Activated gamma-delta T cell (primary cell): ENCODE measurements around the gene RBM18.

Source experiments
- DNase-seq: peaks from one replicate; lab custom pipeline; 2025; lab: John Stamatoyannopoulos, UW

The RBM18 gene

DNA sequence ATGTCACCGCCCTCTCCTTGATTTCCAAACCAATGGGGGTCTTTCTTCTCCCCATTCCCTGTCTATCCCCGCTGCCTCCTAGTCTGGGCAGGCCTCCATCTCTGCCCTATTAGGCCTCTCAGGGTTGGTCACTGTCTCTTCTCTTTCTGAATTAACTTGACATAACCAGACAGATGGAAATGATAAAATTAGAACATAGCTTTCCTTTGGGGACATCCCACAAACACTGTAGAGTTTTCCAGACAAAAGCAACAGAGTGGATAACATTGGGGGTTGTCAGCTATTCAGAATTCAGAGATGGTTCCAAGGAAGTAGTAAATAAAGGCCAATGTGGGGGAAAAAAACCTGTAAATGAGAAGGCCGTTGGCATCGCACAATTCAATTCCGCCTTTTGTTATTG lies 60.6 kb downstream of the RBM18 start:
- no peak for DNase-seq

DNA sequence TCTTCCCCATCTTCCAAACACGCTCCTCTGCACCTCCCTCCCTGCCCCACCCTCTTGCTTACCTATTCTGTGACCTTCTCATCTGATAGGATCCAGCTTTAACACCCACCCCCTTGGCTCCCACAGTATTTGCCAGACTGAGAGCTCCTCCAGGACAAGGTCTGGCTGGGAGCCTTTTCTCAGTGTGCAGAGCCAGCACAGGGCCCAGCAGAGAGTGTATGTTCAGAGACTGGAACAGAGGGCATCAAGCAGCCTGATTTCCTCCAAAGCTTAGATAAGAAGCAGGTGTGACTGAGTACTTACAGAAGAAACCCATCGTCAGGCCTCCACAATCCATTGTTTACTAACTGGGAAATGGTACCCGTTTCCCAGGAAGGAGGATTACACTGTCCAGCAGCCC lies 62.5 kb downstream of the RBM18 start:
- DNase-seq, result no peak

DNA sequence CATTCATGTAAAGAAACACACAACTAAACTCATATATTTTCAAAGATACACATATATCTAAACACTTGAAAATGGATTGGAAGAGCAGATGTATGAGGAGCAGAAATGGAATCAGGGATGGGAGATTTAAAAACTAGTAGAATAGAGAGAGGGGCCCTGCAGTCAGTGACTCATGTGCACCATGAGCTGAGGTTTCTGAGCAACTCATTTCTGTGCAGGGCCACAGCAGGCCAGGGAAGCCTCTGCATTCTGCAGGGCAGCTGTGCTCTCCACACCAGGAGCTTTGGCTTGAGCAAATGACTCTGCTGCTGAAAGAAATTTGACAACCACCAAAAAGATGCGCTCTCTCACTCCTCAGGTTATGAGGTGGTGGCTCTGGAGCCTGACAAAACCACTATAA lies 63.0 kb downstream of the RBM18 start:
- DNase-seq, result no peak

DNA sequence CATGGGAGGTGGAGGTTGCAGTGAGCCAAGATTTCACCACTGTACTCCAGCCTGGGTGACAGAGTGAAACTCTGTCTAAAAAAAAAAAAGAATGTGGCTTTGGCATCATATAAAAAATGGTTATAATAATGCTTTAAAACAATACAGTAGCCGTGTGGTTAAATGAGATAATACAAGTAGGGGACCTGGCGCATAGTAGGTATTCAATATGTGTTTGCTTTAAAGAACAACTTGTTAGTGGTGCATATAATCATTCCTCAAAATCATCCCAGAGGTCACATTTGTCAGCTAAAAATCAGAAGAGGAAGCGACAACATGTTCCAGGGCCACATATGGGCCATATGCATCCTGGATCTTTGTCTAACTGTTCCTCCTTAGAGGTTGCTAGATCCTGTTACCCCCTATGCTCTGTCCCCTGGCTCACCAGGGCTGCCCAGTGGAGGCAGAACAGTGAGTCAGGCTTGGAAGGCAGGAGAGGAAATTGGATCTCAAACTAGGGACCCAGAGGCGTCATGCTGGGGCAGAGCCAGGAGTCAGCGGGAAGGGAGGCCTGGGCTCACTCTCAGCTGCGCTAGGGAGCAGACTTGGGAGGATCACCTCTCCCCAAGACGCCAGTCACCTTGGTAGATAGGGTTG lies 63.6 kb downstream of the RBM18 start:
- DNase-seq, result no peak

DNA sequence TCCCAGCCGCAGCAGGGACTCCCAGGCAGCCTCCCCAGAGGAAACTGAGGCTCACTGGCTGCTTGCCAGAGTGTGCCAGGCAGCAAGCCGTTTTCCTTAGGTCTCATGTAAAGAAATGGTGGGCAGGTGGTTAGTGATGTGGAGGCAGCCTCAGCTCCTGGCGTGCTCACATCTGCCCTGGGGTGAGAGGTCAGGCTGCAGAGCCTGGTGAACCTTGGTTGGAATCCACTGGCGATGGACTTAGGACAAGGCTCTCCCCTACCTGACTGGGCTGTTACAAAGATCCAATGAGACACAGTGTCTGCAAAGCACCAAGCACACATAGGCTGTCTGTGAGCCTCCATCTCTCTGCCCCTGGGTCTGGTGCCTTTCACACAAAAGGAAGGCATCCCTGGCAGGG lies 66.8 kb downstream of the RBM18 start:
- DNase-seq, result no peak

DNA sequence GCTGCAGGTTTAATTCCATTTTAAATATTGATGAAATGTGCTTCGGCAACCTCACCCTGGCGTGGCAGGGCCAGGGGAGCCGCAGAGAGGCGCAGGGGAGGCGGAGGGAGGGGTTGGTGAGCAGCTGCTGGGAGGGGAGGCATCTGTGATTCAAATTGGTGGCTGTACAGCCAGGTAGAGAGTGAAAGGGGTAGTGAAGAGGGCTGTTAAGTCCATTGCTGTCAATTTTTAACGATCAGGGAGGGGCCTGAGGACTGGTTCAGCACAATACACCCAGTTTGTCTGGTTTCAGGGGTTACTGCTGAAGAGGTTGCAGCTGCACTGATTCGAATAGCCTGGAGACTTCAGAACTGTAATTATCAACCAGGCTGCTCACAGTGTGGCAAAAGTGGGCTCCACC lies 67.2 kb downstream of the RBM18 start:
- no peak for DNase-seq

DNA sequence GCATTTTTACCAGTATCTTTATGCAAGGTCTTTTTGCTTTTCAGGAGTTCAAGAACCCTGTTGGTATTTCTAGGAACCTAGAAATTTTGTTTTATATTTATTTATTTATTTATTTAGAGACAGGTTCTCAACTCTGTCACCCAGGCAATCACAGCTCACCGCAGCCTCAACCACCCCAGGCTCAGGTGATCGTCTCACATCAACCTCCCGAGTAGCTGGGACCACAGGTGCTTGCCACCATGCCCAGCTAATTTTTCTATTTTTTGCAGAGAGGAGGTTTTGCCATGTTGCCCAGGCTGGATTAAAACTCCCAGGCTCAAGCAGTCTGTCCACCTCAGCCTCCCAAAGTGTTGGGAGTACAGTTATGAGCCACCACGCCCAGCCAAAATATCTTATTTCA lies 68.8 kb downstream of the RBM18 start:
- DNase-seq, result no peak

DNA sequence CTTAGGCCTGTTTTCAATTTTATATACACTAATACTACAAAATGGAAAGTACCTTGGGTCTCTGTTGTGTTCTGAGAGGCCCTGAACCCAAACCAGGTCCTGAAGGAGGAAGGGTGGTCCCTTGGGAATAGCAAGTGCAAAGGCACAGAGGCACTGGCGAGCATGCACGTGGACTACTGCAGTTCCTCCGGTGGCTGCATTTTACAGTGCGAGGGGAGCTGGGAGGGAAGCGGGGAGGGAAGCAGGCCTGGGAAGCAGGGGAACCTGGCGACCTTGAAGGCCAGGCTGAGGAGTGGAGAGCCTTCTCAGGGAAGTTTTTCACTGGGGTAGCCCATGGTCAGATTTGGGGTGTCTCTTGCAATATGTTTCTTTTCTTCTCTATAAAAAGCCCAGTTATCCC lies 71.0 kb downstream of the RBM18 start:
- DNase-seq, result no peak

DNA sequence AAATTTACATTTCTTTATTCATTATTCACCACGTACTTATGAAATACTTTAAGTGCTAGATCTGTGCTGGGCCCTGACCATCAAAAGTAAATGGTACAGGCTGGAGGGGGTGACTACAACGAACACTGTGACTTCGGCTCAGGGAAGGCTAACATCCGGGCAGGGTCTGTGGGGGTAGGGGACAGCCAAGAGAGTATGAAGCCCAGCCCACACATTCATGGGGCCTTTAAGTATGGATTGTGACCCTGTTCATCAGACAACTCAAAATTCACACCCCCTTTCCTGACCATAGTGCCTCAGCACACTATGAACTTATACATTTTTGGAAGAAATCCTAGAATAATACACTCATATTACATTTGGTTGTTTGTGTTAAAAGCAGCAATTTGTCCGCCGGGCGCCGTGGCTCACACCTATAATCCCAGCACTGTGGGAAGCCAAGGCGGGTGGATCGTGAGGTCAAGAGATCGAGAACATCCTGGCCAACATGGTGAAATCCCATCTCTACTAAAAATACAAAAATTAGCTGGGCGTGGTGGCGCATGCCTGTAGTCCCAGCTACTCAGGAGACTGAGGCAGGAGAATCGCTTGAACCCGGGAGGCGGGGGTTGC lies 71.6 kb downstream of the RBM18 start:
- no peak for DNase-seq

DNA sequence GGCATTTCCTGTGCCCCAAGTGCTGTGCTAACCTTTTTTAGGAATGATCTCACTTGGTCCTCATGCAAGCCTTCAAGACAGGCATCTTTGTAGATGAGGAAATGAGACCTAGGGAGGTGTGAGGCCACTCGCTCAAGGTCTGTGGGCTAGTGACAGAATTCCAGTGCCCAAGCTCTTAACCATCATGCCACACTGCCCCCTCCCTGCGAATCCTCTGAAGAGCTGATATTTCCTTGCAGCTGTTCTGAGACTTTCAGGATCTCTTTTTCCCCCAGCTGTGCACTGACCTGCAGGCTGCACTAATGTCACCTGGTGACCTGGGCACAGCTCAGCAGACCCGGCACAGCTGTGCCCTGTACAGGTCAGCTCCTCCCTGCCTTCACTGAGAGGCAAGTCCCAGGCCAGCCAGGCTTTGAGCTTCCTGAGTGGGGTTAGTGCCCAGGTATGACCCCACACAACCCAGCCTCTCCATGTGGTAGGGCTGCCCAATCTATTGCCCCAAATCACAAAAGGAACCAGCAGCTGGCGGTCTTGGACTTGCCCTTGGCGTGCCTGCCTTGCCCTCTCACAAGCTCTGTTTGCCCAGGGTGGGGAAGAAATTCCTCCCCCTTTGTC lies 72.3 kb downstream of the RBM18 start:
- DNase-seq, result no peak

DNA sequence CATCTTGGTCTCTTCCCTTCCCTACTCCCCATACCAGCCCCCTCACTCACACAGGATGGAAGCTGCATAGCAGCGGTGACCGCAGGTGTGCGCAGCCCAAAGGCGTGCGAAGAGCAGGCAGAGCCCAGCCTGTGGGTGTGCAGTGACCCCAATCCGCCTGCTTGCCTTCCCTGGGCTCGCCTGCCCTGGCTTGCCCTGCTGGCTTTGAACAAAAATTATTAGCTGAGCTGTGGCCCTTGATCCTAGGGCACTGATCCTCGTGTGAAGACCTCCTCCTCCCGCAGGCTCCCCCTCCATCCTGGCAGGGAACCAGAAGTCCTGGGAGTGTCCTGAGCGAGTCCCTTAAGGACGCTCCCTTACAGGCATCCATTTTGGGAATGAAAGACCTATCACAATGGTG lies 73.1 kb downstream of the RBM18 start:
- no peak for DNase-seq

DNA sequence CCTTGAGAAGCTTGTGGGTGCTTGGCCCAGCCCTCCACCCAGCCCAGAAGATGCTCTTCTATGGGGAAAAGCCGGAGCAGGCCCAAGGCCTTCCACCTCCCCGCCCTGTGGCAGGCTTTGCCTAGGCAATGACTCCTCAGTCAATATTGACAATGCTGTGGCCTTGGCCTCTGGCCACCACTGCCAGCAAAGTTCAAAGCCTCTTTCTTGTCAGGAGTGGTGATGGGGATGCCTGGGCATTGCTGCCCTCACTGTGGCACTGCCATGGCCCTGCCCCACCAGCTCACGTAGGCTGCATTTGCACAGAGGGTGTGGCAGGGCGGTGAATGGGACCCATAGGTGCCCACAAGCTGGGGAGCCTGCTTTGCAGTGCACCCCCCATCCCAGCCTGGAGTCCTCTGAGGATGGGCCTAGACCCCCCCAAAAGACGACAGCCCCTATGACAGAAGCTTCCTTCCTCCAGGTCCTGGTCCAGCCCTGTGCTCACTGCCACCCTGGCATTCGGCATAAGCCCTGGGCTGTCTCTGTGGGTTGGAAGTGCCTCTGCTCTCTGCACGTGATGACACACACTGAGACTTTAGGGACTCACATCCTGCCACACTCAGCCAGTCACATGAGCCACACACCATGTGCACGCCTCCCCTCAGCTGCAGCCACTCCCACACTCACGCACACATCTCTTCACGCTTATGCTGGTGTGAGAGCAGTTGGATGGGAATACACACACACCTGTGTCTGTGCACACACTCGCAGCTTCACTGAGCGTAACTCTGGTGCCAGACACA lies 73.9 kb downstream of the RBM18 start:
- no peak for DNase-seq

DNA sequence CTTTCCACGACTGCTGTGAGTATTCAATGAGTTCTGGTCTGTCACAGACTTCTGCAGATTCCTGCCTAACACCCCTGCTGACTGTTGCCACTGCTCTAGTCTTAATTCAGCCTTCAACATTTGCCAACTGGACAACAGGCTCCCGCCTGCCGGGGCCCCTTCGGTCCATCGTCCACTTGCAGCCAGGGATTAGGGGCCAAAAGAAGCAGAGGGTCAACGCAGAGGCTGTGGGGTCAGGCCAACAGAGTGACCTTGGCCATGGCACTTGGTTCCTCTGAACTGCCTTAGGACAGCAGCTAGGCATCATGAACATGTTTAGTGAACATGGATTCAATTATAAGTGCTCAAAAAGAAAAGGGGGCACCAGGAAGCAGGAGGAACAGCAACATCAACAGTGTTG lies 76.3 kb downstream of the RBM18 start:
- DNase-seq, result no peak
